GM23338 (cell line): ENCODE results near the gene BATF3. TPM values are rescaled to one million over a fixed set of nuclear protein-coding genes. Genes with fewer than 3 reads are reported as not detected.

ENCODE experiments used
- ATAC-seq: fragments of 200-7000 bp; cut with Tn5 transposase; 3 replicates; pipeline ENCODE4 v1.9.1; 2020
- DNase-seq: peaks from one replicate; pipeline ENCODE4 v3.0.0-alpha.2; 2015; ENCODE audit warnings: low spot score
- H2AFZ ChIP-seq: fragments of 200-600 bp; sonication (generic); 2 replicates; pipeline ENCODE4 v1.8.0; 2016; ENCODE audit warnings: antibody characterized with exemption, mild to moderate bottlenecking, moderate library complexity
- H3F3A ChIP-seq: fragments of 200-600 bp; sonication (generic); replicated peaks from 2 replicates; pipeline ENCODE4 v1.8.0; 2017; ENCODE audit warnings: antibody characterized with exemption, mixed run types, low read depth
- H3K27ac ChIP-seq: fragments of 200-600 bp; sonication (generic); 2 replicates; pipeline ENCODE4 v1.6.1; 2016; ENCODE audit warnings: low read depth
- H3K27me3 ChIP-seq: fragments of 200-600 bp; sonication (generic); 2 replicates; pipeline ENCODE4 v1.8.0; 2016; ENCODE audit warnings: mild to moderate bottlenecking, mixed run types, moderate library complexity; ENCODE audit not compliant: insufficient read depth
- H3K36me3 ChIP-seq: fragments of 200-600 bp; sonication (generic); 2 replicates; pipeline ENCODE4 v1.8.0; 2016; ENCODE audit warnings: mild to moderate bottlenecking; ENCODE audit not compliant: insufficient read depth
- H3K4me1 ChIP-seq: fragments of 200-600 bp; sonication (generic); 2 replicates; pipeline ENCODE4 v1.8.0; 2016; ENCODE audit warnings: mild to moderate bottlenecking, moderate library complexity; ENCODE audit not compliant: insufficient read depth
- H3K4me2 ChIP-seq: fragments of 200-600 bp; sonication (generic); 2 replicates; pipeline ENCODE4 v1.7.1; 2017; ENCODE audit warnings: mixed run types
- H3K4me3 ChIP-seq: fragments of 200-600 bp; sonication (generic); 2 replicates; pipeline ENCODE4 v1.6.1; 2016; ENCODE audit warnings: mixed run types
- H3K79me2 ChIP-seq: fragments of 200-600 bp; sonication (generic); replicated peaks from 2 replicates; pipeline ENCODE4 v1.8.0; 2017; ENCODE audit warnings: mild to moderate bottlenecking; ENCODE audit not compliant: insufficient read depth
- H3K9me2 ChIP-seq: fragments of 200-600 bp; sonication (generic); 2 replicates; pipeline ENCODE4 v1.8.0; 2017; ENCODE audit not compliant: insufficient read depth
- H4K20me1 ChIP-seq: fragments of 200-600 bp; sonication (generic); replicated peaks from 2 replicates; pipeline ENCODE4 v1.8.0; 2017; ENCODE audit warnings: mild to moderate bottlenecking; ENCODE audit not compliant: insufficient read depth
- H3K27ac Mint-ChIP-seq: 2 replicates; pipeline ENCODE4 v1.8.0; 2020; ENCODE audit warnings: inconsistent platforms, mild to moderate bottlenecking, moderate library complexity, mixed read lengths
- H3K27me3 Mint-ChIP-seq: 3 replicates; pipeline ENCODE4 v1.8.0; 2022; ENCODE audit warnings: low read depth, mild to moderate bottlenecking, moderate library complexity, mixed read lengths, inconsistent platforms; ENCODE audit not compliant: insufficient read depth, poor library complexity
- H3K36me3 Mint-ChIP-seq: 3 replicates; pipeline ENCODE4 v1.8.0; 2021; ENCODE audit warnings: low read depth, mild to moderate bottlenecking, inconsistent platforms, moderate library complexity, mixed read lengths
- H3K4me1 Mint-ChIP-seq: 3 replicates; pipeline ENCODE4 v1.8.0; 2020; ENCODE audit warnings: mild to moderate bottlenecking, inconsistent platforms, mixed read lengths
- H3K4me3 Mint-ChIP-seq: 3 replicates; pipeline ENCODE4 v1.8.0; 2021; ENCODE audit warnings: moderate library complexity, mild to moderate bottlenecking, inconsistent platforms, mixed read lengths
- H3K9me3 Mint-ChIP-seq: 3 replicates; pipeline ENCODE4 v1.8.0; 2020; ENCODE audit warnings: moderate library complexity, mild to moderate bottlenecking, inconsistent platforms, mixed read lengths
- EZH2 ChIP-seq: fragments of 200-600 bp; sonication (generic); IDR thresholded peaks from one replicate; pipeline ENCODE4 v1.8.0; 2017; ENCODE audit warnings: antibody characterized with exemption, mild to moderate bottlenecking, low read depth; ENCODE audit not compliant: unreplicated experiment
- EZH2phosphoT487 ChIP-seq: fragments of 200-600 bp; sonication (generic); IDR thresholded peaks from one replicate; pipeline ENCODE4 v1.8.1; 2018; ENCODE audit warnings: antibody characterized with exemption; ENCODE audit not compliant: unreplicated experiment
- JUNB ChIP-seq: IDR thresholded peaks from one replicate; pipeline ENCODE4 v1.6.1; 2016; ENCODE audit warnings: antibody characterized with exemption; ENCODE audit not compliant: unreplicated experiment
- REST ChIP-seq: IDR thresholded peaks from one replicate; pipeline ENCODE4 v1.6.1; 2018; ENCODE audit warnings: antibody characterized with exemption; ENCODE audit not compliant: unreplicated experiment
- ZNF114 ChIP-seq: fragments of 250-450 bp; sonication (Bioruptor Pico); IDR thresholded peaks from 2 replicates; pipeline ENCODE4 v1.5.0; 2020; ENCODE audit warnings: mild to moderate bottlenecking, moderate library complexity
- ZNF462 ChIP-seq: fragments of 250-450 bp; sonication (Bioruptor Pico); IDR thresholded peaks from 2 replicates; pipeline ENCODE4 v1.5.0; 2020; ENCODE audit warnings: mild to moderate bottlenecking, moderate library complexity
- polyA plus RNA-seq: library from polyadenylated mRNA; unstranded; fragments of >200 nt; fragmentation: Nextera tagmentation; extraction: Ambion mirVana; gene quantifications from 2 replicates; pipeline ENCODE4 v1.2.1, GENCODE V29; 2016
- total RNA-seq: library from RNA; depleted of rRNA; stranded (reverse); fragments of >200 nt; shearing (Covaris generic); gene quantifications from 2 replicates; pipeline ENCODE4 v1.2.3, GENCODE V29; 2014

The BATF3 gene
- total and polyA plus RNA-seq, 2 experiments from 2014 or later: 3.6 to 7.8 TPM

- TF ChIP-seq REST: no peak
- TF ChIP-seq ZNF462 (CRISPR knock-in tag): no peak
- no peak for TF ChIP-seq EZH2phosphoT487
- no peak for TF ChIP-seq EZH2
- TF ChIP-seq ZNF114: no peak
Observed at GRCh38 chr1:212675675-212676074, 24.0 kb downstream of the BATF3 start (continued).

GRCh38 chr1:212674872-212675271 is 24.8 kb downstream of the BATF3 start:
- H3F3A ChIP-seq: no peaks in the 10 kb centered on the region
- no peak for ATAC-seq
- H3K27me3 Mint-ChIP-seq: peaks cover 3% of the 10 kb centered on the region
- H3K27me3 ChIP-seq: no peaks in the 10 kb centered on the region
- H3K4me2 ChIP-seq: no peak overlapping the region
- H2AFZ ChIP-seq: no peak overlapping the region
- no peak overlapping the region for H3K27ac Mint-ChIP-seq
- no peak overlapping the region for H3K4me3 Mint-ChIP-seq
- no peak for DNase-seq
- no peak overlapping the region for H3K4me3 ChIP-seq
- H3K36me3 Mint-ChIP-seq: no peaks in the 10 kb centered on the region; the same call in 2 of the 3 replicates
- no peak overlapping the region for H3K27ac ChIP-seq
- peaks cover 12% of the 10 kb centered on the region for H3K4me1 ChIP-seq
- no peaks in the 10 kb centered on the region for H4K20me1 ChIP-seq
- no peaks in the 10 kb centered on the region for H3K9me2 ChIP-seq
- no peaks in the 10 kb centered on the region for H3K9me3 Mint-ChIP-seq
- H3K36me3 ChIP-seq: no peaks in the 10 kb centered on the region
- H3K4me1 Mint-ChIP-seq: peaks cover 26% of the 10 kb centered on the region
- no peaks in the 10 kb centered on the region for H3K79me2 ChIP-seq
- TF ChIP-seq EZH2 (no peak), REST (no peak), JUNB (no peak)
